Neural progenitor cell (in vitro differentiated cells): ENCODE results near the gene LRRC32. TPM values are rescaled to one million over a fixed set of nuclear protein-coding genes. Genes with fewer than 3 reads are reported as not detected.

Experiments used
- DNase-seq: peaks from one replicate; pipeline ENCODE4 v3.0.0-alpha.2; 2016; ENCODE audit warnings: low spot score
- H2AFZ ChIP-seq: fragments of 200-600 bp; sonication (generic); replicated peaks from 2 replicates; pipeline ENCODE4 v1.6.1; 2016; ENCODE audit warnings: antibody characterized with exemption
- H3F3A ChIP-seq: fragments of 200-600 bp; sonication (generic); 2 replicates; pipeline ENCODE4 v1.6.1; 2016; ENCODE audit warnings: antibody characterized with exemption, low read depth
- H3K27ac ChIP-seq: fragments of 200-600 bp; sonication (generic); 2 replicates; pipeline ENCODE4 v1.5.1; 2016; ENCODE audit warnings: mild to moderate bottlenecking
- H3K27me3 ChIP-seq: fragments of 200-600 bp; sonication (generic); 2 replicates; pipeline ENCODE4 v1.6.1; 2016; ENCODE audit warnings: mild to moderate bottlenecking, moderate library complexity
- H3K36me3 ChIP-seq: fragments of 200-600 bp; sonication (generic); 2 replicates; pipeline ENCODE4 v1.5.1; 2016
- H3K4me1 ChIP-seq: fragments of 200-600 bp; sonication (generic); 2 replicates; pipeline ENCODE4 v1.6.1; 2016; ENCODE audit warnings: mixed run types
- H3K4me2 ChIP-seq: fragments of 200-600 bp; sonication (generic); 2 replicates; pipeline ENCODE4 v1.6.1; 2016
- H3K4me3 ChIP-seq: fragments of 200-600 bp; sonication (generic); 2 replicates; pipeline ENCODE4 v1.5.1; 2016
- H3K79me2 ChIP-seq: fragments of 200-600 bp; sonication (generic); 2 replicates; pipeline ENCODE4 v1.6.1; 2016; ENCODE audit warnings: low read depth
- H3K9ac ChIP-seq: fragments of 200-600 bp; sonication (generic); 2 replicates; pipeline ENCODE4 v1.6.1; 2016
- H3K9me3 ChIP-seq: fragments of 200-600 bp; sonication (generic); 2 replicates; pipeline ENCODE4 v1.5.1; 2016; ENCODE audit warnings: low read depth
- H4K20me1 ChIP-seq: fragments of 200-600 bp; sonication (generic); 2 replicates; pipeline ENCODE4 v1.6.1; 2016; ENCODE audit warnings: low read depth
- H3K27ac Mint-ChIP-seq: 3 replicates; pipeline ENCODE4 v1.8.0; 2021; ENCODE audit warnings: mixed read lengths
- H3K27me3 Mint-ChIP-seq: 2 replicates; pipeline ENCODE4 v1.8.0; 2022; ENCODE audit warnings: low read depth, mild to moderate bottlenecking, inconsistent platforms, moderate library complexity, mixed read lengths; ENCODE audit not compliant: insufficient read depth
- H3K36me3 Mint-ChIP-seq: 3 replicates; pipeline ENCODE4 v1.8.0; 2021; ENCODE audit warnings: mixed read lengths
- H3K4me1 Mint-ChIP-seq: 3 replicates; pipeline ENCODE4 v1.8.0; 2021; ENCODE audit warnings: mixed read lengths
- H3K4me3 Mint-ChIP-seq: 3 replicates; pipeline ENCODE4 v1.8.0; 2021; ENCODE audit warnings: mild to moderate bottlenecking, moderate library complexity, mixed read lengths
- H3K9me3 Mint-ChIP-seq: 3 replicates; pipeline ENCODE4 v1.8.0; 2020; ENCODE audit warnings: mixed read lengths
- EZH2 ChIP-seq: fragments of 200-600 bp; sonication (generic); IDR thresholded peaks from 2 replicates; pipeline ENCODE4 v1.6.1; 2017; ENCODE audit warnings: antibody characterized with exemption, mild to moderate bottlenecking, moderate library complexity
- EZH2phosphoT487 ChIP-seq: fragments of 200-600 bp; sonication (generic); IDR thresholded peaks from 2 replicates; pipeline ENCODE4 v1.6.1; 2017; ENCODE audit warnings: antibody characterized with exemption
- total RNA-seq: library from RNA; depleted of rRNA; stranded (reverse); fragments of >200 nt; gene quantifications from 2 replicates; pipeline ENCODE4 v1.2.3, GENCODE V29; 2015; ENCODE audit warnings: low replicate concordance
- TF ChIP-seq, protein P1 (sequence below): fragments of 200-600 bp; sonication (generic); IDR thresholded peaks from 2 replicates; pipeline ENCODE4 v1.5.1; 2017; ENCODE audit warnings: antibody characterized with exemption, mild to moderate bottlenecking

LRRC32 gene
- total RNA-seq, 1 donor from 2014 or later = 0.21 TPM

DNA sequence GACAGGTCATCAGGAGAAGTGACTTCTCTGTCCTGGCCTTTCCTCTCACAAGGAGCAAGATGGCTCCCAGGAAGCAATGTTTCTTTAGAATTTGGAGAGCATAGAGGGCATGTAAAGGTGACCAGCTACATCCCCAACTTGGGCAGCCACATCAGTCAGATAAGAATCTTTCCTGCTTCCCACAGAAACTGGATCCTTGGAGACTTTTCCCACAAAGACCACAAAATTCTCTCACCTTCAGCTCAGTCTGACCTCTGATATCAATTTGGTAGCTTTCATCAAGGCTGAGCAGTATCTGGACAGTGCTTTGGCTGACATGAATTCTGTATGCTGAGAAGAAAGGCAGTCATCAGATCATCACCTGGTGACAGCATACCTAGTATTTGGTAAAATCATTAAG is 23.3 kb upstream of the LRRC32 start:
- Mint-ChIP-seq H3K27me3 (peaks cover 9% of the 10 kb centered on the region), H3K9me3 (no peaks in the 10 kb centered on the region), H3K27ac (no peak overlapping the region), H3K4me3 (no peak overlapping the region), H3K4me1 (peaks cover 16% of the 10 kb centered on the region), H3K36me3 (no peaks in the 10 kb centered on the region)
- Histone ChIP-seq H3K4me3 (no peak overlapping the region), H3K4me2 (no peak overlapping the region), H2AFZ (no peak overlapping the region), H3K27me3 (no peaks in the 10 kb centered on the region), H4K20me1 (no peaks in the 10 kb centered on the region), H3K27ac (no peak overlapping the region), H3K79me2 (no peaks in the 10 kb centered on the region), H3K36me3 (no peaks in the 10 kb centered on the region), H3K9ac (no peak overlapping the region), H3K4me1 (peaks cover 5% of the 10 kb centered on the region), H3K9me3 (no peaks in the 10 kb centered on the region), H3F3A (peaks cover 7% of the 10 kb centered on the region)
- no peak for DNase-seq
- TF ChIP-seq EZH2phosphoT487 = no peak
- TF ChIP-seq EZH2 = no peak
- TF ChIP-seq, protein P1, sequence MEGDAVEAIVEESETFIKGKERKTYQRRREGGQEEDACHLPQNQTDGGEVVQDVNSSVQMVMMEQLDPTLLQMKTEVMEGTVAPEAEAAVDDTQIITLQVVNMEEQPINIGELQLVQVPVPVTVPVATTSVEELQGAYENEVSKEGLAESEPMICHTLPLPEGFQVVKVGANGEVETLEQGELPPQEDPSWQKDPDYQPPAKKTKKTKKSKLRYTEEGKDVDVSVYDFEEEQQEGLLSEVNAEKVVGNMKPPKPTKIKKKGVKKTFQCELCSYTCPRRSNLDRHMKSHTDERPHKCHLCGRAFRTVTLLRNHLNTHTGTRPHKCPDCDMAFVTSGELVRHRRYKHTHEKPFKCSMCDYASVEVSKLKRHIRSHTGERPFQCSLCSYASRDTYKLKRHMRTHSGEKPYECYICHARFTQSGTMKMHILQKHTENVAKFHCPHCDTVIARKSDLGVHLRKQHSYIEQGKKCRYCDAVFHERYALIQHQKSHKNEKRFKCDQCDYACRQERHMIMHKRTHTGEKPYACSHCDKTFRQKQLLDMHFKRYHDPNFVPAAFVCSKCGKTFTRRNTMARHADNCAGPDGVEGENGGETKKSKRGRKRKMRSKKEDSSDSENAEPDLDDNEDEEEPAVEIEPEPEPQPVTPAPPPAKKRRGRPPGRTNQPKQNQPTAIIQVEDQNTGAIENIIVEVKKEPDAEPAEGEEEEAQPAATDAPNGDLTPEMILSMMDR = no peak

DNA sequence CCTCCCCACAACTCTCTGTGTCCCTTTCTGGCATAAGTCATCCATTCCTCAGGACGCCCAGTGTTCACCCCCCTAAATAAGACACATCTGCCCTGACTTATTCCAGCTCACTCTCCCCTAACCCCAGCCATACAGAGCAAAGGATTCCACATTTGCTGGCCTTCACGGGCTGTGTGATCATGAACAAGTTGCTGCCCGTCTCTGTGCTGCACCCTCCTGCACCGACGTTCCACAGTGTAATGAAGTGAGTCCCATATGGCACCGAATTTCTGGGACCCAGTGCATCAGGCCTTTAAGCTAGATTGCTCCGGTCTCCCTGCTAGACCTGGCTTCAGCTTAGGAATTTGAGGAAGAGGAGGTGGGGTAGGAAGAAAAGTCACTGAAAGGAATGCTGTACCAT is 22.4 kb upstream of the LRRC32 start:
- no peaks in the 10 kb centered on the region for H3K9me3 Mint-ChIP-seq

DNA sequence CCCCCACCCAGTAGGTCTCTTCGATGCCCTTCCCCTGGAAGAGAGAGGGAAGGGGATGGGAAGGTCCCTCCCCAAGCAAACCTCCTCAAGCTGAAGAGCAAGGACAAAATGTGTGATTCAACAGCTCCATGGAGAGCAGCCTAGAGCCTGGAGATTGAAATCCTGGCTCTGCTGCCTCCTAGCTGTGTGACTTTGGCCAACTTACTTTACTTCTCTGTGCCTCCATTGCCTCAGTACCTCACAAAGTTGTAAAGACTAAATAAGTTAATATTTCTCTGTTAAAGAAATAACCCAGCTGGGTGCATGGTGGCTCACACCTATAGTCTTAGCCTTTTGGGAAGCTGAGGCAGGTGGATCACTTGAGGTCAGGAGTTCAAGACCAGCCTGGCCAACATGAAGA is 21.1 kb upstream of the LRRC32 start:
- TF ChIP-seq, protein P1 = no peak
- no peak for TF ChIP-seq EZH2phosphoT487
- no peak for TF ChIP-seq EZH2
- no peaks in the 10 kb centered on the region for H3F3A ChIP-seq
- peaks cover 13% of the 10 kb centered on the region for H3K4me1 Mint-ChIP-seq
- no peak overlapping the region for H3K4me2 ChIP-seq
- no peaks in the 10 kb centered on the region for H3K9me3 Mint-ChIP-seq
- H3K9me3 ChIP-seq = no peaks in the 10 kb centered on the region
- no peak for DNase-seq
- no peaks in the 10 kb centered on the region for H3K36me3 Mint-ChIP-seq
- peaks cover 8% of the 10 kb centered on the region for H3K27me3 Mint-ChIP-seq
- H3K4me3 ChIP-seq = no peak overlapping the region
- no peaks in the 10 kb centered on the region for H3K27me3 ChIP-seq
- no peaks in the 10 kb centered on the region for H3K79me2 ChIP-seq
- no peaks in the 10 kb centered on the region for H4K20me1 ChIP-seq
- H3K27ac ChIP-seq = no peak overlapping the region
- no peak overlapping the region for H3K9ac ChIP-seq
- H3K4me1 ChIP-seq = no peaks in the 10 kb centered on the region
- H3K27ac Mint-ChIP-seq = no peak overlapping the region
- H2AFZ ChIP-seq = no peak overlapping the region
- no peaks in the 10 kb centered on the region for H3K36me3 ChIP-seq
- H3K4me3 Mint-ChIP-seq = no peak overlapping the region

More for the DNA sequence above, 22.4 kb upstream of the LRRC32 start:
- Histone ChIP-seq H3K36me3 (no peaks in the 10 kb centered on the region), H3K4me1 (no peaks in the 10 kb centered on the region), H4K20me1 (no peaks in the 10 kb centered on the region), H2AFZ (no peak overlapping the region), H3K4me3 (no peak overlapping the region), H3K9ac (no peak overlapping the region), H3F3A (no peaks in the 10 kb centered on the region), H3K27me3 (no peaks in the 10 kb centered on the region), H3K9me3 (no peaks in the 10 kb centered on the region), H3K27ac (no peak overlapping the region), H3K4me2 (no peak overlapping the region), H3K79me2 (no peaks in the 10 kb centered on the region)
- Mint-ChIP-seq H3K27ac (no peak overlapping the region), H3K36me3 (no peaks in the 10 kb centered on the region), H3K4me3 (no peak overlapping the region), H3K4me1 (peaks cover 13% of the 10 kb centered on the region), H3K27me3 (peaks cover 11% of the 10 kb centered on the region)
- no peak for DNase-seq
- TF ChIP-seq, protein P1 = no peak
- TF ChIP-seq EZH2 (no peak), EZH2phosphoT487 (no peak)
